ENCODE results near the gene MAP2K7. TPM values are rescaled to one million over a fixed set of nuclear protein-coding genes. Genes with fewer than 3 reads are reported as not detected.

Gene MAP2K7
- total RNA-seq, 1 experiment from 2014 or later: 59.1 TPM

- intact Hi-C loops (cut with micrococcal nuclease): no loop called here
- H3K27ac ChIP-seq (ENCODE audit: low read depth, low read length): peak overlapping the region; percentile 18; the same call in 1 of the 2 replicates
- no peak overlapping the region for H3K4me3 ChIP-seq (replicated peaks in 1 of 2; ENCODE audit: low read depth in 1 of 2, low read length in 2 of 2)
- no peaks in the 10 kb centered on the region for H3K9me3 ChIP-seq (ENCODE audit: control insufficient read depth in 1 of 2, insufficient read depth in 1 of 2, low read depth in 1 of 2, low read length in 2 of 2)
- H3K9me2 ChIP-seq (ENCODE audit: insufficient read depth): no peaks in the 10 kb centered on the region
- H3K36me3 ChIP-seq (ENCODE audit: control insufficient read depth in 1 of 2, insufficient read depth in 2 of 2, low read length in 2 of 2): no peaks in the 10 kb centered on the region
- no TSS peak for BruUV-seq (replicated peaks)
- no peaks in the 10 kb centered on the region for H3K79me2 ChIP-seq (ENCODE audit: insufficient read depth, low read length)
- TF ChIP-seq EZH2 (IDR thresholded peaks at IDR 0.05) (no peak), YY1 (IDR thresholded peaks at IDR 0.05; ENCODE audit: extremely low read depth, insufficient replicate concordance, low read depth, low read length) (no peak), ZFX (IDR thresholded peaks at IDR 0.05) (no peak), POLR2AphosphoS5 (IDR thresholded peaks at IDR 0.05; ENCODE audit: low read depth, low read length) (no peak), RAD21 (IDR thresholded peaks at IDR 0.05; ENCODE audit: low read depth) (no peak), CTCF (IDR thresholded peaks at IDR 0.05 in 2 of 3, conservative IDR thresholded peaks at IDR 0.05 in 1 of 3; ENCODE audit: borderline replicate concordance in 1 of 3, insufficient read depth in 1 of 3, low read depth in 2 of 3, low read length in 2 of 3) (no peak), ZNF274 (IDR thresholded peaks at IDR 0.05; ENCODE audit: low read depth, low read length) (no peak), MAX (IDR thresholded peaks at IDR 0.05) (no peak), JUND (IDR thresholded peaks at IDR 0.05) (no peak)
- TF ChIP-seq, protein P1, sequence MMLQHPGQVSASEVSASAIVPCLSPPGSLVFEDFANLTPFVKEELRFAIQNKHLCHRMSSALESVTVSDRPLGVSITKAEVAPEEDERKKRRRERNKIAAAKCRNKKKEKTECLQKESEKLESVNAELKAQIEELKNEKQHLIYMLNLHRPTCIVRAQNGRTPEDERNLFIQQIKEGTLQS (IDR thresholded peaks at IDR 0.05): no peak
- H3K4me2 ChIP-seq (ENCODE audit: low read length): 0 out of 2 replicates have a peak overlapping the region, but pooled peaks have one; percentile 85
- peaks cover 22 to 58% of the 10 kb centered on the region in 2 experiments for H3K4me1 ChIP-seq (ENCODE audit: control insufficient read depth in 1 of 2, insufficient read depth in 2 of 2, low read length in 2 of 2)
- ChIA-PET RAD21 (ENCODE audit: low non-redundant PET in 1 of 2, low total read pairs in 2 of 2, uncharacterized antibody in 2 of 2, unreplicated experiment in 2 of 2) (no interaction called here), POLR2A (no interaction called here), CTCF (no interaction called here)
- no peak overlapping the region for H2AFZ ChIP-seq (ENCODE audit: low read depth, low read length, poor library complexity, severe bottlenecking)
- H4K20me1 ChIP-seq (ENCODE audit: insufficient read depth): no peaks in the 10 kb centered on the region
- H3K27me3 ChIP-seq (ENCODE audit: insufficient read depth, low read length): no peaks in the 10 kb centered on the region
- no peak for DNase-seq (ENCODE audit: low read depth, low spot score)
- no peak overlapping the region for H3K9ac ChIP-seq (ENCODE audit: low read length)
- no peak for ATAC-seq
Observed at GRCh38 chr19:7867092-7867844, 36.4 kb upstream of the MAP2K7 start.

Measured in HCT116 (cell line).